PC-3 (cell line): ENCODE measurements around the gene IL24. TPM values are rescaled to one million over a fixed set of nuclear protein-coding genes. Genes with fewer than 3 reads are reported as not detected.
A peak's percentile ranks its signal among the peaks of the same experiment; 100 is the strongest.

Experiments
- ATAC-seq: fragments of 200-7000 bp; cut with Tn5 transposase; 2 replicates; pipeline ENCODE4 v1.9.1; 2020; ENCODE audit warnings: mild to moderate bottlenecking, moderate library complexity
- BruUV-seq: library from RNA; stranded (reverse); fragments of 400-500 nt; replicated peaks from 2 replicates; lab custom pipeline; 2021; lab: Mats Ljungman, UMichigan
- CTCF ChIA-PET: fragments of 300-600 bp; sonication (Branson Sonifier 250); formaldehyde crosslinking; loops from one replicate; lab custom pipeline; 2022; ENCODE audit warnings: antibody characterized with exemption; lab: Charles Lee
- POLR2A ChIA-PET: fragments of 300-600 bp; sonication (Branson Sonifier 250); formaldehyde crosslinking; loops from one replicate; lab custom pipeline; 2022; ENCODE audit warnings: antibody characterized with exemption; ENCODE audit not compliant: unreplicated experiment; lab: Charles Lee
- DNase-seq: peaks from one replicate; pipeline ENCODE4 v3.0.0-alpha.2; 2015
- H2AFZ ChIP-seq: fragments of 300-600 bp; sonication (generic); 2 replicates; pipeline ENCODE4 v1.6.0; 2016; ENCODE audit warnings: antibody characterized with exemption, low read length
- H3F3A ChIP-seq: fragments of 300-600 bp; sonication (generic); one replicate; pipeline ENCODE4 v1.6.0; 2017; ENCODE audit warnings: antibody characterized with exemption, low read length, control low read depth, mild to moderate bottlenecking; ENCODE audit not compliant: unreplicated experiment
- H3K27ac ChIP-seq: fragments of 300-600 bp; sonication (generic); 2 replicates; pipeline ENCODE4 v1.5.1; 2016; ENCODE audit warnings: mild to moderate bottlenecking, low read length
- H3K27me3 ChIP-seq: fragments of 300-600 bp; sonication (generic); 2 replicates; pipeline ENCODE4 v1.6.1; 2016; ENCODE audit warnings: low read length, mixed read lengths
- H3K36me3 ChIP-seq: fragments of 300-600 bp; sonication (generic); 2 replicates; pipeline ENCODE4 v1.6.1; 2016; ENCODE audit warnings: low read depth, mixed run types, low read length, mixed read lengths
- H3K4me1 ChIP-seq: fragments of 300-600 bp; sonication (generic); 2 replicates; pipeline ENCODE4 v1.5.1; 2016; ENCODE audit warnings: low read length; ENCODE audit not compliant: insufficient read depth
- H3K4me2 ChIP-seq: fragments of 300-600 bp; sonication (generic); 2 replicates; pipeline ENCODE4 v1.6.0; 2016; ENCODE audit warnings: low read length
- H3K4me3 ChIP-seq: fragments of 300-600 bp; sonication (generic); 2 replicates; pipeline ENCODE4 v1.5.1; 2016; ENCODE audit warnings: mild to moderate bottlenecking, low read length, mixed read lengths
- H3K79me2 ChIP-seq: fragments of 300-600 bp; sonication (generic); 2 replicates; pipeline ENCODE4 v1.6.1; 2017; ENCODE audit warnings: low read length, mixed read lengths
- H3K9ac ChIP-seq: fragments of 300-600 bp; sonication (generic); 2 replicates; pipeline ENCODE4 v1.6.0; 2016; ENCODE audit warnings: mild to moderate bottlenecking, low read length
- H3K9me2 ChIP-seq: fragments of 300-600 bp; sonication (generic); replicated peaks from 2 replicates; pipeline ENCODE4 v1.6.1; 2016; ENCODE audit warnings: mixed run types, low read length, mixed read lengths
- H3K9me3 ChIP-seq: fragments of 300-600 bp; sonication (generic); 2 replicates; pipeline ENCODE4 v1.6.1; 2016; ENCODE audit warnings: low read length, mixed read lengths
- H4K20me1 ChIP-seq: fragments of 300-600 bp; sonication (generic); 2 replicates; pipeline ENCODE4 v1.6.1; 2016; ENCODE audit warnings: low read length, mixed read lengths
- EZH2 ChIP-seq: fragments of 300-600 bp; sonication (generic); IDR thresholded peaks from one replicate; pipeline ENCODE4 v1.6.1; 2017; ENCODE audit warnings: antibody characterized with exemption, mild to moderate bottlenecking, low read length; ENCODE audit not compliant: unreplicated experiment
- EZH2phosphoT487 ChIP-seq: fragments of 300-600 bp; sonication (generic); IDR thresholded peaks from 2 replicates; pipeline ENCODE4 v1.6.1; 2018; ENCODE audit warnings: mild to moderate bottlenecking, antibody characterized with exemption, low read length, borderline replicate concordance
- intact Hi-C: fragments of 100-400 bp; cut with micrococcal nuclease; formaldehyde crosslinking; loops from 2 replicates; pipeline ENCODE4 v1.9.0; 2023
- total RNA-seq: library from RNA; depleted of rRNA; stranded (reverse); fragments of >200 nt; gene quantifications from 2 replicates; pipeline ENCODE4 v1.2.3, GENCODE V29; 2014
- TF ChIP-seq, protein P1 (sequence below): fragments of 300-600 bp; sonication (generic); conservative IDR thresholded peaks from 2 replicates; pipeline ENCODE4 v1.5.1; 2017; ENCODE audit warnings: antibody characterized with exemption, low read depth, mild to moderate bottlenecking, low read length

IL24 gene
- total RNA-seq, 1 experiment from 2014 or later = 1.9 TPM

DNA sequence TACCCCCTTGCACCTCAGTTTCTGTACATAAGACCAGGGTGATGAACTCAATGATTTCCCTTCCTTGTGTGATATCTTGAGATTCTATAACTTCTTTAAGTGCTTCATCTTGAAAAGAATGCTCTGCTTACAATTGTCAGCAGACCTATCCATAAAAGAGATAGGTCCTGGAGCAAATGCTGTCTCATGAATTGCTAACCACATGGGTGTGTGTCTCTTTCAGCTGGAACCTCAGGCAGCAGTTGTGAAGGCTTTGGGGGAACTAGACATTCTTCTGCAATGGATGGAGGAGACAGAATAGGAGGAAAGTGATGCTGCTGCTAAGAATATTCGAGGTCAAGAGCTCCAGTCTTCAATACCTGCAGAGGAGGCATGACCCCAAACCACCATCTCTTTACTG is 29.0 kb upstream of the IL24 start:
- H3K27ac ChIP-seq = no peak overlapping the region
- intact Hi-C loops = loop anchor here (5.0 kb wide), 1 partner anchor 209 kb away; no protein-coding TSS in a partner anchor
- no peaks in the 10 kb centered on the region for H3K36me3 ChIP-seq
- no peaks in the 10 kb centered on the region for H4K20me1 ChIP-seq
- H3K79me2 ChIP-seq = no peaks in the 10 kb centered on the region
- H3K4me2 ChIP-seq = no peak overlapping the region
- TF ChIP-seq, protein P1, sequence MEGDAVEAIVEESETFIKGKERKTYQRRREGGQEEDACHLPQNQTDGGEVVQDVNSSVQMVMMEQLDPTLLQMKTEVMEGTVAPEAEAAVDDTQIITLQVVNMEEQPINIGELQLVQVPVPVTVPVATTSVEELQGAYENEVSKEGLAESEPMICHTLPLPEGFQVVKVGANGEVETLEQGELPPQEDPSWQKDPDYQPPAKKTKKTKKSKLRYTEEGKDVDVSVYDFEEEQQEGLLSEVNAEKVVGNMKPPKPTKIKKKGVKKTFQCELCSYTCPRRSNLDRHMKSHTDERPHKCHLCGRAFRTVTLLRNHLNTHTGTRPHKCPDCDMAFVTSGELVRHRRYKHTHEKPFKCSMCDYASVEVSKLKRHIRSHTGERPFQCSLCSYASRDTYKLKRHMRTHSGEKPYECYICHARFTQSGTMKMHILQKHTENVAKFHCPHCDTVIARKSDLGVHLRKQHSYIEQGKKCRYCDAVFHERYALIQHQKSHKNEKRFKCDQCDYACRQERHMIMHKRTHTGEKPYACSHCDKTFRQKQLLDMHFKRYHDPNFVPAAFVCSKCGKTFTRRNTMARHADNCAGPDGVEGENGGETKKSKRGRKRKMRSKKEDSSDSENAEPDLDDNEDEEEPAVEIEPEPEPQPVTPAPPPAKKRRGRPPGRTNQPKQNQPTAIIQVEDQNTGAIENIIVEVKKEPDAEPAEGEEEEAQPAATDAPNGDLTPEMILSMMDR = no peak
- TF ChIP-seq EZH2phosphoT487 (no peak), EZH2 (no peak)
- ChIA-PET CTCF (no interaction called here), POLR2A (no interaction called here)
- no peaks in the 10 kb centered on the region for H3F3A ChIP-seq
- no peaks in the 10 kb centered on the region for H3K27me3 ChIP-seq
- H3K4me1 ChIP-seq = no peaks in the 10 kb centered on the region
- H3K9me2 ChIP-seq = no peaks in the 10 kb centered on the region
- no peaks in the 10 kb centered on the region for H3K9me3 ChIP-seq
- DNase-seq = no peak
- H3K4me3 ChIP-seq = no peak overlapping the region
- ATAC-seq = no peak
- no peak overlapping the region for H2AFZ ChIP-seq
- no peak overlapping the region for H3K9ac ChIP-seq
- BruUV-seq = no TSS peak

DNA sequence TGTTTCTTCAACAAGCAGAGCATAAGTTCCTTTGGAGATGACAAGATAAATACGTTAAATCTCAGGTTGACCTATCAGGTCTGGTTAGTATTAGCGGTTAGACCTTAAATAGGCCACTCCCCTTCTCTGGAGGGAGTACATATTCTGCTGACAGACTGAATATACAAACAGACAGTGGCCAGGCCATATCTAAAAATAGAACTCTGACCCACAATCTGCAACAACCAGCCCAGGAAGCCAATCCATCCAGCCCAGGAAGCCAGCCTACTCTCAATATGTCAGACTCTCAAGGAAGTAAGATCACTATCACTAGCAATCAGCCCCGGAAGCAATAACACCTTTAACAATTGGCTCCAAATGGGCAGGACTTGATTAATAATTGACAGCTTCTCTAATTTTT is 25.1 kb upstream of the IL24 start:
- Histone ChIP-seq H2AFZ (no peak overlapping the region), H3F3A (no peaks in the 10 kb centered on the region), H3K27me3 (no peaks in the 10 kb centered on the region), H3K9me3 (no peaks in the 10 kb centered on the region), H3K9me2 (no peaks in the 10 kb centered on the region), H3K79me2 (no peaks in the 10 kb centered on the region), H3K36me3 (no peaks in the 10 kb centered on the region), H3K4me3 (no peak overlapping the region), H3K9ac (no peak overlapping the region), H3K27ac (no peak overlapping the region), H4K20me1 (no peaks in the 10 kb centered on the region), H3K4me1 (no peaks in the 10 kb centered on the region), H3K4me2 (no peak overlapping the region)
- no peak for DNase-seq
- POLR2A ChIA-PET = interaction anchor here (0.6 kb wide), 1 partner anchor 18 kb away, joined by 3 read pairs; no protein-coding TSS in a partner anchor
- CTCF ChIA-PET = no interaction called here
- TF ChIP-seq, protein P1 = no peak
- TF ChIP-seq EZH2phosphoT487 = no peak
- no peak for TF ChIP-seq EZH2
- intact Hi-C loops = no loop called here
- ATAC-seq = no peak
- BruUV-seq = no TSS peak

DNA sequence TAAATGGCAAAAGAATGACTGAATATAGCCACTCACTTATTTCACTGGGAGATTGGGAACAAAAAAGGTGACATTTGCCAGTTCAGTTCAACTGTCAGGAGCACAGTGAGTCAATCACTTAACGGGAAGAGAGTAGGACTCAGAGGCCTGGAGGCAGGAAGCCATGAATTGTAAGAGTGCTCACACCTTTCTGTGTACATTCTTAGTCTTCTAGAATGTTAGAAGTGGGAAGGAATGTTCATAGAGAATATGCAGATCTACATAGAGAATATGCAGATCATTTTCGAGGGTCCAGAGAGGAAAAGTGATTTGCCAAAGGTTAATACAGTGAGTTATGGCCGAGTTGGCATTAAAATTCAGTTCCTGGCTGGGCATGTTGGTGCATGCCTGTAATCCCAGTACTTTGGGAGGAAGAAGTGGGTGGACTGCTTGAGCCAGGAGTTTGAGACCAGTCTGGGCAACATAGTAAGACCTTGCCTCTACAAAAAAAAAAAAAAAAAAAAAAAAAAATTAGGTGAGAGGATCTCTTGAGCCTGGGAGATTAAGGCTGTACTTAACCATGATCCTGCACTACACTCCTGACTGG is 23.5 kb upstream of the IL24 start:
- H2AFZ ChIP-seq = no peak overlapping the region
- H3K27me3 ChIP-seq = no peaks in the 10 kb centered on the region
- no peak overlapping the region for H3K4me2 ChIP-seq
- H3K9me3 ChIP-seq = peaks cover 12% of the 10 kb centered on the region
- H3K27ac ChIP-seq = no peak overlapping the region
- no peaks in the 10 kb centered on the region for H3K36me3 ChIP-seq
- ChIA-PET CTCF (no interaction called here), POLR2A (interaction anchor here (0.7 kb wide), 1 partner anchor 109 kb away, joined by 4 read pairs; no protein-coding TSS in a partner anchor)
- H3F3A ChIP-seq = no peaks in the 10 kb centered on the region
- no peak for TF ChIP-seq EZH2phosphoT487
- DNase-seq = peak; percentile 41
- H3K9ac ChIP-seq = no peak overlapping the region
- no peaks in the 10 kb centered on the region for H4K20me1 ChIP-seq
- H3K4me3 ChIP-seq = no peak overlapping the region
- BruUV-seq = no TSS peak
- ATAC-seq = peak; percentile 54; the same call in 1 of the 2 replicates
- intact Hi-C loops = no loop called here
- no peaks in the 10 kb centered on the region for H3K9me2 ChIP-seq
- H3K4me1 ChIP-seq = no peaks in the 10 kb centered on the region
- H3K79me2 ChIP-seq = no peaks in the 10 kb centered on the region
